HG02642 (cell line): ENCODE results near the gene SLC25A53.

ENCODE experiments used
- ATAC-seq: cut with Tn5 transposase; IDR thresholded peaks from one replicate; pipeline ENCODE4 v1.9.1; 2021; ENCODE audit warnings: mild to moderate bottlenecking; ENCODE audit not compliant: unreplicated experiment, poor library complexity

Gene SLC25A53

GRCh38 chrX:104156630-104157529 lies at the start of gene SLC25A53:
Gene SLC25A53, minus strand, starts transcription at chrX:104157009. Its CDS starts 51,752 bp downstream, at chrX:104105257.
- peak; percentile 95 for ATAC-seq

DNA sequence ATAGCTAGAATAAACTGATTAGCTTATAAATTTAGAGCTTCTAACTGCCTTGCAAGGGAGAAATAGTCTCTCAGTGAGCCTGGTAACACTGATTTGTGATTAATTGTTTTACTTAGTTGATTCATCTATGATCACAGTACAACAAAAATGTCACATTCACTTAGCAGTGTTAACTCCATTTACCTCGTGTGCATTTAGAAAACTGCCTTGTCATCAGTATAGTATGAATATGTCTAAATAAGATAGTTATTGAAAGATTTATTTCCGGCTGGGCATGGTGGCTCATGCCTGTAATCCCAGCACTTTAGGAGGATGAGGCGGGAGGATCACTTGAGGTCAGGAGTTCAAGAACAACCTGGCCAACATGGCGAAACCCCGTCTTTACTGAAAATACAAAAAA lies 48.7 kb upstream of the SLC25A53 start:
- no peak for ATAC-seq

GRCh38 chrX:104195489-104196084 lies 38.8 kb upstream of the SLC25A53 start:
- ATAC-seq: no peak

GRCh38 chrX:104195013-104195412 lies 38.2 kb upstream of the SLC25A53 start:
- ATAC-seq: no peak

- no peak for ATAC-seq
These were observed 36.7 kb upstream of the SLC25A53 start for GRCh38 chrX:104193485-104193884.

DNA sequence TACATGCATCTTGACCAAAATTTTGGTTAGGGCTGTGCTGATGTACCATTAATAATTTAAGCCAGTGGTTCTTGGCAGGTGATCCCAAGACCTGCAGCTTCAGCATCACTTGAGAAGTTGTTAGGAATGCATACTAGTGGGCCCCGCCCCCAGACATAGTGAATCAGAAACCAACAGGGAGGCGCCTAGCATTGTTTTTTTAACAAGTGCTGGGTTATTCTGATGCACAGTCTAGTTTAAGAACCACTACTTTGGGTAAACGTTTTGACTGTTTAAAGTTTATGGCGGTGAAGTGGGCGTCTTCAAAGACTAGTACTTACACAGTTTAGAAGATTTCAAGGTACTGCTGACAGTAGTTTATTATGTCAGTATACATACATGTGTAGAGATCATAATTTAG lies 33.0 kb upstream of the SLC25A53 start:
- ATAC-seq: no peak

- no peak for ATAC-seq
These were observed 31.1 kb upstream of the SLC25A53 start for GRCh38 chrX:104187931-104188330.

GRCh38 chrX:104183685-104184084 lies 26.9 kb upstream of the SLC25A53 start:
- ATAC-seq: no peak

DNA sequence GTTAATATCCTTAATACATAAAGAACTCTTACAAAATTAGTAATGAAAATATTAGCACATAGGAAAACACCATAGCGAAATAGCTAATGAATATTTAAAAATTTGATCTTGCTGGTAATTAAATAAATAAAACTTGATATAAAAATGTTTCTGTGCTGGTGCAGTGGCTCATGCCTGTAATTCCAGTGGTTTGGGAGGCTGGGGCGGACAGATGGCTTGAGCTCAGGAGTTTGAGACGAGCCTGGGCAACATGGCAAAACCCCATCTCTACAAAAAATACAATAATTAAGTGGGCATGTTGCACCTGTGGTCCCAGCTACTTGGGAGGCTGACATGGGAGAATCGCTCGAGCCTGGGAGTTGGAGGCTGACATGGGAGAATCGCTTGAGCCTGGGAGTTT lies 17.0 kb upstream of the SLC25A53 start:
- ATAC-seq: no peak

DNA sequence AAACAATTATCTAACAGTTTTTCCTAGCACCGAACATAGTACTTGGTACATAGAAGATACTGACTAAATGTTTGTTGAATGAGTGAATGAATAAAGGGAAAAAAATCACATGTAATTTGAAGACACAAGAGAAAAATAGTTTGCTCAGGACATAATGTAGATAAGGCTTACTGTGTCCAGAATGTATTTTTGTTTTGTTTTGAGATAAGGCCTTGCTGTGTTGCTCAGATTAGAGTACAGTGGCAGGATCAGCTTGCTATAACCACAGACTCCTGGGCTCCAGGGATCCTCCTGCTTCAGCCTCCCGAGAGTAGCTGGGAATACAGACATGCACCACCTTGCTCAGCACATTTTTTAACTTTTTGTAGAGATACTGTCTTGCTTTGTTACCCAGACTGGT lies 16.0 kb upstream of the SLC25A53 start:
- ATAC-seq: no peak

DNA sequence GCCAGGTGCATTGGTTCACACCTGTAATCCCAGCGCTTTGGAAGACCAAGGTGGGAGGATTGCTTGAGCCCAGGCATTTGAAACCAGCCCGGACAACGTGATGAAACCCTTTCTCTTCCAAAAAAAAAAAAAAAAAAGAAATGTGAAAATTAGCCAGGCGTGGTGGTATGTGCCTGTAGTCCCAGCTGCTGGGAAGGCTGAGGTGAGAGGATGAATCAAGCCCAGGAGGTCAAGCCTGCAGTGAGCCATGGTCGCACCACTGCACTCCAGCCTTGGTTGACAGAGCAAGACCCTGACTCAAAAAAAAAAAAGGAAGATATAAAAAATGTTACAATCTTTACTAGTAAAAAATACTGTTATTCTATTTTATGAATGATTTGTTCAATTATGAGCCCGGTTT lies 15.3 kb upstream of the SLC25A53 start:
- ATAC-seq: no peak

DNA sequence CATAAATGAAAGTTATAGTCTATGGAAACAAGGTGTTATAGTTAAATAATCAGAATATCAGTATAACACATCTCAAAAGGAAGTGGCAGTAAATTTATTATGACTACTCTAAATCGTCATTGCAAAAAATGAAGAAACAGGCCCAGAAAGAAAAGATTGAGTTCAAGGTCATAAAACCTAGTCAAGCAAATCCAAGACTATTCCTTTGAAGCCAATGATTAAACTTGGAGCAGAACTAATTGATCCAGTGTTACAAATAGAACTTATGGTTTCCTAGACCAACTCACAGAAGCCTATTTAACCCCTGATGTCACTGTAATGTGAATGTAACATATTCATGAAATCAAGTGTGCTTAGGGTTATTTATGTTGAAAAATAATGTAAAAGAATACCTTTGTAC lies 11.3 kb upstream of the SLC25A53 start:
- ATAC-seq: no peak

GRCh38 chrX:104166735-104167436 lies 10.1 kb upstream of the SLC25A53 start:
- ATAC-seq: no peak

- ATAC-seq: peak; percentile 98
These were observed 9.3 kb upstream of the SLC25A53 start, which contains the start of gene FAM199X for GRCh38 chrX:104165894-104166734. Gene FAM199X, plus strand, starts transcription at chrX:104166453. Its CDS starts 333 bp downstream, at chrX:104166786.

- no peak for ATAC-seq
These were observed 5.8 kb downstream of the SLC25A53 start for GRCh38 chrX:104151037-104151436.

DNA sequence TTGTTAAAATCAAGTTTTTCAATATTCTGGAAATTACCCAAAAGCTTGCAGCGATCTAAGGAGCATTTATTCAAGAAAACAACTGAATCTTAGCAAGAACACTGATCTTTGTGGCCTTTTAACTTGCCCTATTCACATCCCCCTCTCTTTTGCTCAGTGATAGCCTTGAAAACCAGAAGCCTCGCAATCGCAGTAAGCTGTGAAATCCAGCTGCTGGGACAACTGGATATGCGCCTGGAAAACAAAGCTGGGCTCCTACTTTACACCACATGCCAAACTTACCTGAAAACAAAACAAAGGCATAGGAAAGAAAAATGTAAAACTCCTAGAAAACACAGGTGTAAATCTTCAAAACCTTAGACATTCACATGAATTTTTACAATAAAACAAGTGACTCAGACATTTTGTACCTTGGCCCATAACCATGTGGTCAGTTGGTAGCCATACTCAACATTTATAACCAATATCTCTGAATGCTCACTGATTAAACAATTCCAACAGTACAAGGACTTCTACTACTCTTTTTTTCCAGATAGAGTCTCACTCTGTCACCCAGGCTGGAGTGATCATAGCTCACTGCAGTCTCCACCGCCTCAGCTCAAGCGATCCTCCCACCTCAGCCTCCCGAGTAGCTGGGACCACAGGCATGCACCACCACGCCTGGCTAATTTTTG lies 15.6 kb downstream of the SLC25A53 start:
- no peak for ATAC-seq

- no peak for ATAC-seq
These were observed 19.3 kb downstream of the SLC25A53 start for GRCh38 chrX:104137496-104137895.

DNA sequence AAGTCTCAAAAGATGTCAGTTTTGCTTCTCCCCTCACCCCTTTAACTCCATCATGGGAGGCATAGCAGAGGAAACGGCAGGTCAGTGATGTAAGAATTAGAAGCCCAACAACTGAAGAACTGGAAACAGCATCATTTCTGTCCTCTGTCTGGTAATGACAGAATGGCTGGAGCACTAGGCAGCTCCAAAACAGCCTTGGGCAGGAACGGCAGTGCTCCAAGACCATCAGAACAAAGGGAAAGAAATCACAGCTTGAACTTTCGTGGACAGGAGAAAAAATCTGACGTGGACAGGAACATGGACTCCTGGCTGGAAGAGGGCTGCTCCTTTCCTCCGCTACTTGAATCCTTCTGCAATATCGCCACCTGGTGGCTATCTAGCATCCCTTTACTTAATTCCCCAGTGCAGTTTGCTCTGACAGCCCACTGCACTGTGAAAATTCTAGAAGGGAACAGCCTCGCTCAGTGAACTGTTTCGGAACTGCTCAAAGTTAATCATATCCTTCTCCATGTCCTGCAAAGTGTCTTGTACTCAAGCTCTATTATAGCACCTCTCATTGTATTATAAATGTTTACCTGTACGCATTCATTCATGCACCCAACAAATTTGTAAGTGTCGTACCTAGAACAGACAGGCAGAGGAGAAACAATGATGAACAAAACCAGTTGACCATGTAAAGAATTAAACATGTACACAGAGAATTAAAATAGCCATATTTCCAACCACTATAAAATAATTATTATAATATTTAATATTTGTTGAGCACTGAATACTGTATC lies 20.4 kb downstream of the SLC25A53 start:
- ATAC-seq: peak; percentile 83

DNA sequence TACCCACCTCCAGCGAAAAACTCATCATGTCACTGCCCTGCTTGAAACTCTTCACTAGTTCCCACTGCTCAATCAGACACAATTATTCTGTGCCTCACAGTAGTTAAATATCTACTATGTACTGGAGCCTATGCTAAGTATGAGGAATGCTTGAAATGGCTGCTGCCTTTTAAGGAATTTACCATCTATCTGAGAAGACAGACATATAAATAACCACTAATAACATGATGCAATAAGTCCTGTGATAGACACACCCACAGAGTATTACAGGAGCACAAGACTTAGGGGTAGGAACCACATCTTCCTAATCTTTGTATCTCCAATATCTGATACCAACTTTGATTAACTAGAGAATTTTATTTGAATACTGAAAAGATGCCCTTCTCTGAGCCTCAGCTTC lies 21.1 kb downstream of the SLC25A53 start:
- no peak for ATAC-seq
